Measurements from ENCODE around the gene GCNT2.

GRCh38 chr6:10537726-10538125 is 16.6 kb downstream of the GCNT2 start:
- TF ChIP-seq POLR2A (IDR thresholded peaks at IDR 0.05) (no peak), CTCF (IDR thresholded peaks at IDR 0.05) (no peak), EP300 (IDR thresholded peaks at IDR 0.05) (no peak), POLR2AphosphoS5 (IDR thresholded peaks at IDR 0.05) (no peak)

Data from gastroesophageal sphincter (tissue), 3 donors.